K562 (cell line): ENCODE measurements around the gene PTPN18. TPM values are rescaled to one million over a fixed set of nuclear protein-coding genes. Genes with fewer than 3 reads are reported as not detected.

ENCODE experiments used
- CEBPG ChIP-seq, 3 experiments: fragments of 200-800 bp in 1 of 3; sonication (Bioruptor generic) in 1 of 3; sonication (generic) in 1 of 3; formaldehyde crosslinking in 1 of 3; IDR thresholded peaks in 2 of 3; conservative IDR thresholded peaks in 1 of 3; 2 replicates each; pipeline versions ENCODE4 v1.6.1 to v1.8.0; 2016 to 2022; ENCODE audit warnings: missing compliant biosample characterization in 2 of 3, missing genetic modification characterization in 2 of 3, mild to moderate bottlenecking in 1 of 3, missing genetic modification reagents in 1 of 3
- DDX20 ChIP-seq: fragments of 450-650 bp; IDR thresholded peaks from 2 replicates; pipeline ENCODE4 v1.6.1; 2016; ENCODE audit warnings: missing genetic modification characterization, low read depth, mild to moderate bottlenecking, missing compliant biosample characterization, moderate library complexity
- HDGF ChIP-seq: fragments of 450-650 bp; IDR thresholded peaks from 2 replicates; pipeline ENCODE4 v1.6.1; 2016
- NKRF ChIP-seq: fragments of 450-650 bp; IDR thresholded peaks from 2 replicates; pipeline ENCODE4 v1.6.1; 2016; ENCODE audit warnings: borderline replicate concordance
- PCBP1 ChIP-seq: fragments of 200-400 bp; formaldehyde crosslinking; IDR thresholded peaks from 2 replicates; pipeline ENCODE4 v1.6.1; 2018; ENCODE audit warnings: mild to moderate bottlenecking, low read depth, low read length; ENCODE audit not compliant: poor library complexity, severe bottlenecking
- POLR3G ChIP-seq: IDR thresholded peaks from 2 replicates; pipeline ENCODE4 v1.6.1; 2011; ENCODE audit not compliant: insufficient read length, insufficient replicate concordance; ENCODE audit errors: extremely low read depth
- SIN3B ChIP-seq: fragments of 450-650 bp; IDR thresholded peaks from 2 replicates; pipeline ENCODE4 v1.6.1; 2017; ENCODE audit warnings: low read depth, mild to moderate bottlenecking, moderate library complexity
- ZNF12 ChIP-seq: sonication (generic); formaldehyde crosslinking; IDR thresholded peaks from 2 replicates; pipeline ENCODE4 v1.4.0; 2020; ENCODE audit warnings: mild to moderate bottlenecking, missing genetic modification reagents
- ZNF184 ChIP-seq: sonication (generic); formaldehyde crosslinking; IDR thresholded peaks from 2 replicates; pipeline ENCODE4 v1.5.0; 2020; ENCODE audit warnings: missing genetic modification reagents
- ZNF3 ChIP-seq: fragments of 250-450 bp; sonication (Bioruptor Pico); IDR thresholded peaks from 2 replicates; pipeline ENCODE4 v1.5.0; 2021; ENCODE audit warnings: mild to moderate bottlenecking, moderate library complexity
- ZNF318 ChIP-seq, 2 experiments: fragments of 450-650 bp; IDR thresholded peaks; 2 replicates each; pipeline ENCODE4 v1.6.1; 2016; ENCODE audit warnings: mild to moderate bottlenecking in 2 of 2, borderline replicate concordance in 1 of 2, low read depth in 1 of 2, moderate library complexity in 1 of 2
- polyA plus RNA-seq, 8 experiments: library from polyadenylated mRNA; depleted of rRNA in 4 of 8; stranded (reverse) in 5 of 8; unstranded in 3 of 8; fragments of >200 nt; fragmentation: Nextera tagmentation in 2 of 8; fragmentation: Illumina TruSeq in 1 of 8; extraction: Ambion mirVana in 2 of 8; extraction: Trizol in 1 of 8; gene quantifications; 2 replicates each; pipeline versions ENCODE4 v1.2.1 to v1.2.3, GENCODE V29; 2011 to 2014; ENCODE audit warnings: inconsistent platforms in 1 of 8, missing spikeins in 1 of 8
- total RNA-seq, 7 experiments: library from RNA; depleted of rRNA in 6 of 7; stranded (reverse); fragments of >200 nt in 6 of 7; fragmentation: Illumina TruSeq in 2 of 7; extraction: Trizol in 2 of 7; gene quantifications; 2 replicates each; pipeline versions ENCODE4 v1.2.1 to v1.2.3, GENCODE V29; 2011 to 2021; ENCODE audit warnings: low replicate concordance in 1 of 7

PTPN18 gene
- total and polyA plus RNA-seq, 9 of the 15 experiments (the other 6 are each of a cell fraction or from before 2014, with no cell fraction given), result 11.6 to 90.7 (median 49.6) TPM

- TF ChIP-seq NKRF (no peak), HDGF (no peak), CEBPG (CRISPR knock-in tag; IDR thresholded peaks at IDR 0.05) (no peak), CEBPG (tag; conservative IDR thresholded peaks at IDR 0.05 in 1 of 2, IDR thresholded peaks at IDR 0.05 in 1 of 2) (no peak), POLR3G (no peak), ZNF3 (no peak), DDX20 (tag) (no peak), SIN3B (no peak), PCBP1 (no peak), ZNF184 (CRISPR knock-in tag) (no peak), ZNF12 (CRISPR knock-in tag) (no peak), ZNF318 (IDR thresholded peaks at IDR 0.05; ENCODE audit: borderline replicate concordance in 1 of 2, low read depth in 1 of 2) (no peak)
Observed at GRCh38 chr2:130380096-130380934, 24.5 kb downstream of the PTPN18 start (continued).
